HK-2 (cell line): ENCODE results near the gene USP35.

Experiments
- DNase-seq: peaks from one replicate; pipeline ENCODE4 v3.0.0-alpha.2; 2018; ENCODE audit not compliant: unreplicated experiment

The USP35 gene

GRCh38 chr11:78199015-78199652 is 10.4 kb downstream of the USP35 start:
- DNase-seq: no peak

- DNase-seq: no peak
Observed at GRCh38 chr11:78199653-78200015, 10.9 kb downstream of the USP35 start.

GRCh38 chr11:78200061-78200460 is 11.3 kb downstream of the USP35 start:
- DNase-seq: no peak

GRCh38 chr11:78200553-78200952 is 11.8 kb downstream of the USP35 start:
- no peak for DNase-seq

- DNase-seq: no peak
Observed at GRCh38 chr11:78201096-78201818, 12.5 kb downstream of the USP35 start.

GRCh38 chr11:78202733-78203167 is 14.0 kb downstream of the USP35 start:
- DNase-seq: no peak

- no peak for DNase-seq
Observed at GRCh38 chr11:78203184-78203583, 14.5 kb downstream of the USP35 start.

- DNase-seq: no peak
Observed at GRCh38 chr11:78205256-78205655, 16.5 kb downstream of the USP35 start.

GRCh38 chr11:78205691-78206090 is 17.0 kb downstream of the USP35 start:
- DNase-seq: no peak

- no peak for DNase-seq
Observed at GRCh38 chr11:78207532-78208256, 19.0 kb downstream of the USP35 start.

- no peak for DNase-seq
Observed at GRCh38 chr11:78208257-78209165, 19.8 kb downstream of the USP35 start.

GRCh38 chr11:78209478-78209877 is 20.8 kb downstream of the USP35 start:
- no peak for DNase-seq

- no peak for DNase-seq
Observed at GRCh38 chr11:78210000-78210608, 21.4 kb downstream of the USP35 start.

GRCh38 chr11:78211565-78211964 is 22.8 kb downstream of the USP35 start:
- no peak for DNase-seq

- no peak for DNase-seq
Observed at GRCh38 chr11:78212586-78213371, 24.1 kb downstream of the USP35 start.

- DNase-seq: no peak
Observed at GRCh38 chr11:78213526-78214330, 25.0 kb downstream of the USP35 start.

- no peak for DNase-seq
Observed at GRCh38 chr11:78214331-78215194, 25.8 kb downstream of the USP35 start.

GRCh38 chr11:78216021-78216420 is 27.3 kb downstream of the USP35 start:
- no peak for DNase-seq
